Ovary (tissue), 9 donors: ENCODE data around the gene LCP2. TPM values are rescaled to one million over a fixed set of nuclear protein-coding genes. Genes with fewer than 3 reads are reported as not detected.

Experiments used
- DNase-seq, 5 donors: peaks; one replicate each; pipeline ENCODE4 v3.0.0-alpha.2; 2019 to 2020
- H3K27ac ChIP-seq, 2 donors: fragments of 200-600 bp; one replicate each; pipeline versions ENCODE4 v1.5.1 to v1.8.0; 2019 to 2022
- H3K27me3 ChIP-seq: fragments of 200-600 bp; one replicate; pipeline ENCODE4 v1.8.0; 2022
- H3K36me3 ChIP-seq: fragments of 200-600 bp; sonication (generic); one replicate; pipeline ENCODE4 v1.5.1; 2019
- H3K4me1 ChIP-seq: one replicate; pipeline ENCODE4 v1.8.1; 2013; ENCODE audit warnings: mild to moderate bottlenecking, moderate library complexity; ENCODE audit not compliant: insufficient read depth
- H3K4me3 ChIP-seq: fragments of 200-600 bp; sonication (generic); one replicate; pipeline ENCODE4 v1.5.1; 2017
- H3K9me3 ChIP-seq, 2 donors: fragments of 200-600 bp in 1 of 2; sonication (generic) in 1 of 2; one replicate each; pipeline versions ENCODE4 v1.5.1 to v1.8.1; 2013 to 2019; ENCODE audit warnings: mild to moderate bottlenecking in 1 of 2, moderate library complexity in 1 of 2
- EP300 ChIP-seq: sonication (generic); formaldehyde crosslinking; IDR thresholded peaks from one replicate; pipeline ENCODE4 v1.6.1; 2017; ENCODE audit warnings: antibody characterized with exemption
- POLR2A ChIP-seq: fragments of 450-650 bp; IDR thresholded peaks from one replicate; pipeline ENCODE4 v1.6.1; 2017; ENCODE audit warnings: antibody characterized with exemption, mild to moderate bottlenecking, moderate library complexity
- WGBS, 3 donors: extraction: QIAGEN DNeasy Blood & Tissue Kit in 1 of 3; methylation state at CpG; one replicate each; pipeline versions ENCODE4 v1.1.5 to v1.1.7; 2013 to 2017; 5-methylcytosine and 5-hydroxymethylcytosine counted together
- intact Hi-C, 4 donors: fragments of 100-400 bp; cut with DNase I; formaldehyde crosslinking; loops; one replicate each; pipeline versions ENCODE4 v1.11.0 to v1.15.1; 2022 to 2023
- polyA plus RNA-seq, 2 donors: library from polyadenylated mRNA; stranded (reverse); fragments of 200-250 nt in 1 of 2; fragments of 350-450 nt in 1 of 2; fragmentation: Illumina TruSeq in 1 of 2; extraction: RNeasy Lipid Tissue Mini Kit (QIAGEN cat#74804) in 1 of 2; gene quantifications; one replicate each; pipeline ENCODE4 v1.2.3, GENCODE V29; 2013 to 2014
- total RNA-seq, 7 donors: library from RNA; depleted of rRNA in 2 of 7; stranded (reverse); fragments of >200 nt in 2 of 7; fragmentation: NEBNext Ultra II Directional in 3 of 7; extraction: Animal tissue kit (Norgen Biotek cat#: 25700) in 3 of 7; gene quantifications; one replicate each; pipeline versions ENCODE4 v1.1.0 to v1.2.4, GENCODE V29; 2016 to 2023
- TF ChIP-seq, protein P1 (sequence below), 3 donors: fragments of 450-650 bp in 2 of 3; fragments of 200-600 bp in 1 of 3; IDR thresholded peaks; one replicate each; pipeline versions ENCODE4 v1.5.1 to v1.8.0; 2016 to 2022; ENCODE audit warnings: antibody characterized with exemption in 3 of 3, mild to moderate bottlenecking in 1 of 3
- donor health status: DM: no; HTN: no; CAD: no; lungs with moderate emphysema.
- donor health status: DM: no; HTN: no; CAD: no.
- donor health status: Bipolar disorder and iron deficiency.
- donor health status: DM: yes; HTN: yes; CAD: no.
- donor health status: DM: no; HTN: no; CAD: no.
- donor health status: DM: yes; HTN: yes; CAD: no.

Gene LCP2
- total and polyA plus RNA-seq, 9 donors = 3.1 to 31.1 (median 6.4) TPM

DNA sequence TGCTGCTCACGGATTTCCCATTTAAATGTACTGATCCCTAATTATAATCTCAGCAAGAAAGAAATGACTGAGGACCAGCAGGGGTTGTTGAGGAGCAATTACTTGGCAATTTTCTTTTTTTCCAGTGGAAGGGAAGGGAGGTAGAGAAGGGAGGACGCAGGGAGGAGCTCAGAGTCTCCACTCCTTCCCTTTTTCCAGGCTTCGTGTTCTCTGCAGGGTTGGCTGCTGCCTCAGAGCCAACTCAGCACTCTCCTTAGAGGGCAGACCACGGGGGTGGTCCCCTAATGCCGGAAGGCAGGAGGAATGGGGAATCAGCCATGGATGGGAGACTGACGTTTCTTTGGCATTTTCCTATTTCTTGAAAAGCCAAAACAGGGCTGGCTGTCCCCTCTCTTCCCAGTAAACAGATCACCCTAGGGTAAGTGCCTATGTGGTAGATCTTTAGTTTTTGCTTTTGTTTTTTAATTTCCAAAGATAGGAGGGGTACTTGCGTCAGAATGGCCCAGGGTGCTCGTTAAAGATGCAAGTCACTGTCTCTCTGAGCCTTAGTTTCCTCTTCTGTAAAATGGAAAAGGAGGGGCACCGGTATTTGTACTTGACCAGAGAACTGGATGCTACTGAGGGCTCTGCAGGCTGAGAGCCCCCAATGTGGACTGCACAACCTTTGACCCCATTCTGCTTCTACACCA is 39.6 kb upstream of the LCP2 start:
- Histone ChIP-seq H3K4me1 (no peaks in the 10 kb centered on the region), H3K27me3 (no peaks in the 10 kb centered on the region), H3K9me3 (no peaks in the 10 kb centered on the region), H3K4me3 (no peak overlapping the region), H3K27ac (no peak overlapping the region), H3K36me3 (no peaks in the 10 kb centered on the region)
- DNase-seq = no peak
- TF ChIP-seq, protein P1, sequence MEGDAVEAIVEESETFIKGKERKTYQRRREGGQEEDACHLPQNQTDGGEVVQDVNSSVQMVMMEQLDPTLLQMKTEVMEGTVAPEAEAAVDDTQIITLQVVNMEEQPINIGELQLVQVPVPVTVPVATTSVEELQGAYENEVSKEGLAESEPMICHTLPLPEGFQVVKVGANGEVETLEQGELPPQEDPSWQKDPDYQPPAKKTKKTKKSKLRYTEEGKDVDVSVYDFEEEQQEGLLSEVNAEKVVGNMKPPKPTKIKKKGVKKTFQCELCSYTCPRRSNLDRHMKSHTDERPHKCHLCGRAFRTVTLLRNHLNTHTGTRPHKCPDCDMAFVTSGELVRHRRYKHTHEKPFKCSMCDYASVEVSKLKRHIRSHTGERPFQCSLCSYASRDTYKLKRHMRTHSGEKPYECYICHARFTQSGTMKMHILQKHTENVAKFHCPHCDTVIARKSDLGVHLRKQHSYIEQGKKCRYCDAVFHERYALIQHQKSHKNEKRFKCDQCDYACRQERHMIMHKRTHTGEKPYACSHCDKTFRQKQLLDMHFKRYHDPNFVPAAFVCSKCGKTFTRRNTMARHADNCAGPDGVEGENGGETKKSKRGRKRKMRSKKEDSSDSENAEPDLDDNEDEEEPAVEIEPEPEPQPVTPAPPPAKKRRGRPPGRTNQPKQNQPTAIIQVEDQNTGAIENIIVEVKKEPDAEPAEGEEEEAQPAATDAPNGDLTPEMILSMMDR (IDR thresholded peaks at IDR 0.05) = no peak
- no peak for TF ChIP-seq POLR2A
- no peak for TF ChIP-seq EP300
- intact Hi-C loops = no loop called here
- WGBS, 3 donors = 65 to 73% (median 71%) methylated on average over 9 of the region's 9 CpGs

DNA sequence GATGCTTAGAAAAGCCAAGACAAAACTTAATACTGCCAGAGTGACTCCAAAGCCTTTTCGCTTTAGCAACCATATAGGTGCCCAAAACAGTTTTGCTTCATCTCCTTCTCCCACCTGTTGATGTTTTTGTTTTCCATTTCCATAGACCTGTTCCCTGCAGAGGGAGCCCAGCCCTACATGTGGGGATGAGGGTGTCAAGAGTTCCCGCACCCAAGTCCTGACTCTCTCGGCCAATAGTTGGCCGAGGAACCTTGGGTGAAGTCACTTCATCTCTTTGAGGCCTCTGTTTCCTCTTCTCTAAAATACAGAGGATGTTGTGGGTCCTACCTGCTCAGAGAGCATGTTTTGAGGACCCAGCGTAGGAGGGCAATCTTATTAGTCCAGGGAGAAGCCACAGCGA is 38.5 kb upstream of the LCP2 start:
- intact Hi-C loops = no loop called here
- Histone ChIP-seq H3K27ac (no peak overlapping the region), H3K27me3 (no peaks in the 10 kb centered on the region), H3K4me3 (no peak overlapping the region), H3K9me3 (no peaks in the 10 kb centered on the region), H3K36me3 (no peaks in the 10 kb centered on the region), H3K4me1 (peaks cover 5% of the 10 kb centered on the region)
- DNase-seq = no peak
- TF ChIP-seq, protein P1 (IDR thresholded peaks at IDR 0.05) = no peak
- TF ChIP-seq EP300 (no peak), POLR2A (no peak)
- WGBS, 3 donors = 95 to 97% (median 97%) methylated on average over 6 of the region's 6 CpGs

DNA sequence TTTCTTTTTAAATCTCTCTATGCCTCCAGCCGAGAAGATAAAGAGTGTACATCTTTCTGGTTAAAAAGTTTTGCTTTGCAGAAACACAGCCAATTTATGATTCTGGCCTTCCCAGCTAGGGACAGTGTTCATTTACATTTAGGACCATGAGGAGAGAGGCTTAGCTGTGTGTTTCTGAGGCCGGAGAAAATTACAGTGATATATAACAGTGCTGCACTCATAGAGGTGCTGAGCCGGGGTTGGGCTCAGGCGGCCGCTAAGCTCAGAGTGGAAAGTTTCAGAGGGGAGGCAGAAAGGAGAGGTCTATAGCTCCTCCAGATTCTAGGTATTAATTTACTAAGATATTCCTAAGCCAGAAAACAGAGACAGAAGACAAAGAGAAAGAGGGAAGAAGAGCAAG is 37.0 kb upstream of the LCP2 start:
- intact Hi-C loops = loop anchor here in 1 of 4 donors (5.0 kb wide), 1 partner anchor 67 kb away; no protein-coding TSS in a partner anchor

DNA sequence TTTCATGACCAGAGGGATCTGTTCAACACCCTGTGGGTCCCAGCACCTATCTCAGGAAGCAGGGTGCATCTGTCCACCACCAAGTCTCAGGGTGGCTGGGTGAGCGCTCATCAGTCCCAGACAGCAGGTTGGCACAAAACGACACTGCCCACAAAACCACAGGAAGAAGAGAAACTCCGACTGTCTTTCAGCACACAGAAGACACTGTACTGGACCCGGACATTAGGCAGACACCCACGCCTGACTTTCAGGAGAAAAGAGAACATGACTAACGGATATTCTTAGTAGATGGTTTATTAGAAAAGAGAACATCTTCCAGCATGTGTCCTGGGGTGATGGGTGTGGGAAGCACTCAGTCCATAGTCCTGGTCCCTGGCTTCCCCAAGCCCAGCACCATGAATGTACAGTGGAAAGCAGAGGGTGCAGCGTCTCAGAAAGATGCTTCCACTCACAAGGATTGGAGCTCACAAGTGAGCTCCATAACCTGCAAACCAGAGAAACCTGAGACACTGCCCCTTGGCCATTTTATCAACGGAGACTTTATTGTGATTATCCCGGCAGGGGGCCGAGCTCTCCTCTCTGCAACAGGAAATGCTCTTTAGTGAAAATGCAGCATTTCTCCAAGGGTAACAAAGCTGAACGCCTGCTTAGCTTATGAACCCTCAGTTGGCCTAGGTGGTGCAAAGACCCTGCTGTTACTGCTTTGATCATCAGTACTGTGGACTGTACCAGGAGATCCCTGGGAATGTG is 35.8 kb upstream of the LCP2 start:
- intact Hi-C loops = loop anchor here in 1 of 4 donors (5.0 kb wide), 1 partner anchor 66 kb away; no protein-coding TSS in a partner anchor
- no peak for DNase-seq
- Histone ChIP-seq H3K4me1 (peaks cover 8% of the 10 kb centered on the region), H3K36me3 (no peaks in the 10 kb centered on the region), H3K9me3 (no peaks in the 10 kb centered on the region), H3K27ac (no peak overlapping the region), H3K27me3 (no peaks in the 10 kb centered on the region), H3K4me3 (no peak overlapping the region)
- WGBS, 3 donors = 66 to 73% (median 72%) methylated on average over 11 of the region's 11 CpGs
- TF ChIP-seq, protein P1 (IDR thresholded peaks at IDR 0.05) = no peak
- TF ChIP-seq POLR2A (no peak), EP300 (no peak)

More for the DNA sequence above, 37.0 kb upstream of the LCP2 start:
- no peak for DNase-seq
- no peaks in the 10 kb centered on the region for H3K9me3 ChIP-seq
- H3K27me3 ChIP-seq = no peaks in the 10 kb centered on the region
- H3K27ac ChIP-seq = no peak overlapping the region
- H3K4me1 ChIP-seq = peaks cover 8% of the 10 kb centered on the region
- no peak overlapping the region for H3K4me3 ChIP-seq
- WGBS, 3 donors = 71 to 86% (median 80%) methylated on average over 5 of the region's 5 CpGs
- TF ChIP-seq, protein P1 (IDR thresholded peaks at IDR 0.05) = no peak
- TF ChIP-seq EP300 (no peak), POLR2A (no peak)
- H3K36me3 ChIP-seq = no peaks in the 10 kb centered on the region
